Measurements from ENCODE around the gene GALNT18. TPM values are rescaled to one million over a fixed set of nuclear protein-coding genes. Genes with fewer than 3 reads are reported as not detected.

GALNT18 gene
- polyA plus RNA-seq, 1 donor (not counting 4 experiments of a cell fraction or from before 2014, with no cell fraction given), result 27.2 TPM

- Histone ChIP-seq H3K9ac (ENCODE audit: control insufficient read depth, extremely low read depth, insufficient read depth, low read length) (no peak overlapping the region), H3K9me1 (ENCODE audit: control insufficient read depth, extremely low read depth, insufficient read depth, low read length) (no peaks in the 10 kb centered on the region), H3K27ac (ENCODE audit: control insufficient read depth, insufficient read depth, low read length) (no peak overlapping the region), H2AFZ (ENCODE audit: control insufficient read depth, low read length) (no peak overlapping the region), H3K36me3 (ENCODE audit: control insufficient read depth in 2 of 2, extremely low read depth in 1 of 2, insufficient read depth in 2 of 2, low read length in 2 of 2) (no peaks in the 10 kb centered on the region), H3K4me3 (ENCODE audit: control insufficient read depth in 2 of 3, extremely low read depth in 1 of 3, insufficient read depth in 2 of 3, low read depth in 1 of 3, low read length in 3 of 3) (no peak overlapping the region), H3K27me3 (ENCODE audit: control insufficient read depth, extremely low read depth, insufficient read depth, low read length) (no peaks in the 10 kb centered on the region), H3K79me2 (ENCODE audit: control insufficient read depth, insufficient read depth, low read length) (peaks cover 26% of the 10 kb centered on the region), H3K4me2 (ENCODE audit: control insufficient read depth, extremely low read depth, insufficient read depth, low read depth, low read length) (no peak overlapping the region), H3K4me1 (ENCODE audit: control insufficient read depth, extremely low read depth, insufficient read depth, low read length) (peaks cover 33% of the 10 kb centered on the region), H3K9me3 (ENCODE audit: control insufficient read depth, low read depth, low read length) (no peaks in the 10 kb centered on the region), H4K20me1 (ENCODE audit: control insufficient read depth, extremely low read depth, insufficient read depth, low read length) (no peaks in the 10 kb centered on the region)
- TF ChIP-seq CTCF (optimal IDR thresholded peaks at IDR 0.05 in 1 of 3, IDR thresholded peaks at IDR 0.05 in 1 of 3, conservative IDR thresholded peaks at IDR 0.05 in 1 of 3; ENCODE audit: extremely low read depth in 1 of 3, insufficient read depth in 2 of 3, low read length in 3 of 3) (no peak), EZH2 (IDR thresholded peaks at IDR 0.05; ENCODE audit: low read length) (no peak)
- dilution Hi-C loops (cut with MboI; ENCODE audit: extremely low pct_ligation_motif_present, low sequenced_read_pairs), result no loop called here
- FAIRE-seq (no peak), DNase-seq (ENCODE audit: low read depth, low spot score) (no peak)
Measured at GRCh38 chr11:11505692-11506091, 116.1 kb downstream of the GALNT18 start.

- Histone ChIP-seq H3K9me3 (ENCODE audit: control insufficient read depth, low read depth, low read length) (no peaks in the 10 kb centered on the region), H3K79me2 (ENCODE audit: control insufficient read depth, insufficient read depth, low read length) (peaks cover 22% of the 10 kb centered on the region), H3K27me3 (ENCODE audit: control insufficient read depth, extremely low read depth, insufficient read depth, low read length) (no peaks in the 10 kb centered on the region), H2AFZ (ENCODE audit: control insufficient read depth, low read length) (no peak overlapping the region), H3K9me1 (ENCODE audit: control insufficient read depth, extremely low read depth, insufficient read depth, low read length) (no peaks in the 10 kb centered on the region), H3K36me3 (ENCODE audit: control insufficient read depth in 2 of 2, extremely low read depth in 1 of 2, insufficient read depth in 2 of 2, low read length in 2 of 2) (no peaks in the 10 kb centered on the region), H3K9ac (ENCODE audit: control insufficient read depth, extremely low read depth, insufficient read depth, low read length) (no peak overlapping the region), H3K4me1 (ENCODE audit: control insufficient read depth, extremely low read depth, insufficient read depth, low read length) (peaks cover 33% of the 10 kb centered on the region), H3K4me2 (ENCODE audit: control insufficient read depth, extremely low read depth, insufficient read depth, low read depth, low read length) (no peak overlapping the region), H4K20me1 (ENCODE audit: control insufficient read depth, extremely low read depth, insufficient read depth, low read length) (no peaks in the 10 kb centered on the region), H3K4me3 (ENCODE audit: control insufficient read depth in 2 of 3, extremely low read depth in 1 of 3, insufficient read depth in 2 of 3, low read depth in 1 of 3, low read length in 3 of 3) (no peak overlapping the region), H3K27ac (ENCODE audit: control insufficient read depth, insufficient read depth, low read length) (no peak overlapping the region)
- peak; percentile 34 for FAIRE-seq
- dilution Hi-C loops (cut with MboI; ENCODE audit: extremely low pct_ligation_motif_present, low sequenced_read_pairs), result no loop called here
- no peak for DNase-seq (ENCODE audit: low read depth, low spot score)
- TF ChIP-seq CTCF (optimal IDR thresholded peaks at IDR 0.05 in 1 of 3, IDR thresholded peaks at IDR 0.05 in 1 of 3, conservative IDR thresholded peaks at IDR 0.05 in 1 of 3; ENCODE audit: extremely low read depth in 1 of 3, insufficient read depth in 2 of 3, low read length in 3 of 3), result no peak
- no peak for TF ChIP-seq EZH2 (IDR thresholded peaks at IDR 0.05; ENCODE audit: low read length)
Measured at GRCh38 chr11:11505190-11505589, 116.6 kb downstream of the GALNT18 start.

Data from keratinocyte (primary cell).